Epithelial cell of esophagus (primary cell): ENCODE data around the gene SKI.
A peak's percentile ranks its signal among the peaks of the same experiment; 100 is the strongest.

Experiments
- DNase-seq: peaks from one replicate; pipeline ENCODE4 v3.0.0; 2010; ENCODE audit warnings: low read depth
- H3K4me3 ChIP-seq: 2 replicates; pipeline ENCODE4 v1.5.1; 2011; ENCODE audit warnings: mild to moderate bottlenecking, low read length, control low read depth
- TF ChIP-seq, protein P1 (sequence below): IDR thresholded peaks from 2 replicates; pipeline ENCODE4 v1.5.1; 2011; ENCODE audit warnings: low read depth, mild to moderate bottlenecking, low read length, control low read depth, inconsistent platforms; ENCODE audit not compliant: insufficient read depth; ENCODE audit errors: missing control alignments

SKI gene

DNA sequence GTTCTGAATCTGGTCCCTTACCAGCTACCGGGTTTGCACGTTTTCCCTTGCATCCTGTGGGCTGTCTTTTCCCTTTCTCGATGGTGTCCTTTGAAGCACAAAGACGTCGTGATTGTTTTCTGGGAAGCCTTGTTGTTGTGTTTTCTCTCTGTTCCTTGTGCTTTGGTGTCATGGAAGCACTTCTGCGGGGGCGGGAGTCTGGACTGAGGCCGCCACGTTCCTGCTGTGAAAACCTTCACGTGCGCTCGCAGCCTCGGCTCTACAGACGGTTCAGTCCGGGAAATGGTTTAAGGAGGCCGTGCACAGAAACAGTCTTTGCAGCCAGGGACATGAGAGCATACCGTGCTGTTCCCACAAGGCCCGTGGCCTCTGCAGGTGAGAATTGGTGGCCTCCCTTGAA is 68.5 kb downstream of the SKI start:
- TF ChIP-seq, protein P1, sequence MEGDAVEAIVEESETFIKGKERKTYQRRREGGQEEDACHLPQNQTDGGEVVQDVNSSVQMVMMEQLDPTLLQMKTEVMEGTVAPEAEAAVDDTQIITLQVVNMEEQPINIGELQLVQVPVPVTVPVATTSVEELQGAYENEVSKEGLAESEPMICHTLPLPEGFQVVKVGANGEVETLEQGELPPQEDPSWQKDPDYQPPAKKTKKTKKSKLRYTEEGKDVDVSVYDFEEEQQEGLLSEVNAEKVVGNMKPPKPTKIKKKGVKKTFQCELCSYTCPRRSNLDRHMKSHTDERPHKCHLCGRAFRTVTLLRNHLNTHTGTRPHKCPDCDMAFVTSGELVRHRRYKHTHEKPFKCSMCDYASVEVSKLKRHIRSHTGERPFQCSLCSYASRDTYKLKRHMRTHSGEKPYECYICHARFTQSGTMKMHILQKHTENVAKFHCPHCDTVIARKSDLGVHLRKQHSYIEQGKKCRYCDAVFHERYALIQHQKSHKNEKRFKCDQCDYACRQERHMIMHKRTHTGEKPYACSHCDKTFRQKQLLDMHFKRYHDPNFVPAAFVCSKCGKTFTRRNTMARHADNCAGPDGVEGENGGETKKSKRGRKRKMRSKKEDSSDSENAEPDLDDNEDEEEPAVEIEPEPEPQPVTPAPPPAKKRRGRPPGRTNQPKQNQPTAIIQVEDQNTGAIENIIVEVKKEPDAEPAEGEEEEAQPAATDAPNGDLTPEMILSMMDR = no peak
- no peak overlapping the region for H3K4me3 ChIP-seq
- no peak for DNase-seq

DNA sequence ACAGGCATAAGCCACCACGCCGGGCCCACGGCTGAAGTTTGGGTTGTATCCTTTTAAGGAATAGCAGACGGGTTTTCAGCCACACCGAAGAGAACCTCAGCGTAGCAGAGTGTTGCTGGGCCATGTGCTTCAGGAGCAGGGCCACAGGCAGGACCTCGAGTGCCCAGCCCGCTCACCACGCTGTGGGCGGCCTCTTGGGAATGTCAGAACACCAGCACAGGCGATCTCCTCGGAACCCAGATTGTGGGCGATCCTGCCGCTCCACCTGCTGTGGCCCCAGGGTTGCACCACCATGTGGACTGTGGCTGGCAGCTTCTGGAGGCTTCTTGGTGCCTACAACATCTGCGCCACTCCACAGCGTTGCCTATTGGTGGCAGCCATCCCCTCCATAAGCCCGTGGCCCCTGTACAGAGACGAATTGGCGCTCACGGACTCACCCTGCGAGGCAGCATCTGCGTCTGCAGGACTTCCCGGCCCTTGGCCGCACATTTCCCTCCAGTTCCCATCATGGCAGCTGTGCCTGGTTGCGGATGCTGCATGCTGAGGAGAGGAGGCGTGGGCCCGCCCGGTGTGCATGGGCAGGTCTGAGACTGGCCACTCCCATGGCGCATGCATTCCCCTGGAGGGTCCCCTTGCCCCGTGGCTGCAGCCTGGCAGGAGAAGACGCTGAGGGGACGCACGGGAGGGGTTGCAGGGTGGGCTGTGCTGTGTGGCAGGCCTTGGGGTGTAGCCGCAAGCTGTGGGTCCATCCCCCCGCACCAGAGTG is 69.3 kb downstream of the SKI start:
- DNase-seq = no peak
- TF ChIP-seq, protein P1 = no peak
- H3K4me3 ChIP-seq = no peak overlapping the region

DNA sequence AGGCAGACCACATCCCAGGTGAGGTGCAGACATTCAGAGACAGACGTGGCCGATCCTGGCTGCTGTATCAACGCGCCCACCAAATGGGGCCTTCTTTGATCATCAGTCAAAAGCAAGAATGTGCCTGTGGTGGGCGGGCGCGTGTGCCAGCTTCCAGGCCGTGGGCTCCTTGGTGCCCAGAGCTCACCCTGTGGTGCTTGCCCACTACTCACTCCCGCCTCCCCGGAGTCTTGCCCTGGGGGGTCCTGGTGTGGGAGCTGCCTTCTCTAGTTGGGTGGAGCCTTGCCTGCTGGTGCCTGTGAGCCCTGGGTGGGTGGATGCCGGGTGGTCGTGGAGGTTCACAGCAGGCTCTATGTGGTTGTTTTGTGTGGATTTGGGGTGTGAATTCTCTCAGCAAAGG is 70.6 kb downstream of the SKI start:
- H3K4me3 ChIP-seq = no peak overlapping the region
- TF ChIP-seq, protein P1 = no peak
- no peak for DNase-seq

DNA sequence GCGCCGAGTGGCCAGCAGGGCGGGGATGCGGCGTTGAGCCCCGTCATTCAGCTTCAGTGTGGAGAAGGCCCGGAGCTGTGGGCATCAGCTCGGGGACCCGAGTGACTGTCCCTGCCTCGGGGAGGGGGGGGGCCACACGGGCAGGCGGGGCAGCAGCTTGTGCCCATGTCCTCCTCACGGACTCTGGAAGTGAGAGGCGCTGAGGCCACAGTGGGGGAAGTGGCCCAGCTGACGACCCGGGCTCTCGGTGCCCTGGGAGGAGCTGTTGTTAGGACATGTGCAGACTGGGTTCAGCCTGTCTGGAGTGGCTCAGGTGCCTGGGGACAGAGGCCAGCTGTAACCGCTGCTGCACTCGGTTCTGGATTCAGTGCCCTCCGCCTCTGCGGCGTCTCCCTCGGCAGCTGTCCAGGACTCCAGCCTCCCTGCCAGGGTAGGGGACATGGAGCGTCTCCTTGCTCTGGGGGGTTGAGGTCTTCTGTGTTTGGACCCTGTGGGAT is 71.1 kb downstream of the SKI start:
- TF ChIP-seq, protein P1 = no peak
- DNase-seq = peak; percentile 44
- H3K4me3 ChIP-seq = no peak overlapping the region

DNA sequence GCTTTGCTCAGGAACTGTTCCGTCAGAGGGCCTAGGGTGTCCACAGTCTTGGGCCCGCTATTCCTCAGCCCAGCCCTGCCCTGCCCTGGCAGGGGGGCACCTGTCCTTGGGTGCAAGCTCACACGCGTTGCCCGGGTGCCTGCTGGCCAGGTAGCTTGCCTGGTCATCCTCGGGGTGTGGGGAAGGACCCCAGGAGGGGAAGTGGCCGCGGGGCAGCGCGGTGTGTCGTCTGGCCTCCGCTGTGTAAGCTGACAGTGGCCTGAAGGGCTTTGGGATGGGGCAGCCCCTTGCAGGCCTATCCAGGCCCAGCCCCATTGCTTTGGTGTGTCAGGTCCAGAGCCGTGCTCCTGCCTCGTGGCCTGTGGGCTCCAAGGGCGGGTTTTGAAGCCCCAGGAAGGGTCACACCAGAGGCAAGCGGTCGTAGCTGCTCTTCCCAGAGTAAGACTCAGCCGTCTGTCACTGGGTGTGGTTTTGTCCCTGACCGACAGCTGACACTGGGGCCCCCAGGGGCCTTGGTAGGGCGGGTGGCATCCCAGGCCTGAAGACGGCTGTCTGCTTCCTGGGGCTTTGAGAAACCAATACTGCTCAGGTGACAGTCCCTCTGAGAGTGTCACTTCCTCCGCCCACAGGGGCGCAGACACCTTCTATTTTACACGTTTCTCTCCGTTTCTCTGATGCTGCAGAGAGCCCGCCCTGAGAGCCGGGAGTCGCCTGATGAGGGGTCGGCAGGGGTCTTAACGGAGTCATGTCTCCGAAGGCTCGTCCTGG is 72.1 kb downstream of the SKI start:
- DNase-seq = no peak
- TF ChIP-seq, protein P1 = no peak
- H3K4me3 ChIP-seq = no peak overlapping the region

DNA sequence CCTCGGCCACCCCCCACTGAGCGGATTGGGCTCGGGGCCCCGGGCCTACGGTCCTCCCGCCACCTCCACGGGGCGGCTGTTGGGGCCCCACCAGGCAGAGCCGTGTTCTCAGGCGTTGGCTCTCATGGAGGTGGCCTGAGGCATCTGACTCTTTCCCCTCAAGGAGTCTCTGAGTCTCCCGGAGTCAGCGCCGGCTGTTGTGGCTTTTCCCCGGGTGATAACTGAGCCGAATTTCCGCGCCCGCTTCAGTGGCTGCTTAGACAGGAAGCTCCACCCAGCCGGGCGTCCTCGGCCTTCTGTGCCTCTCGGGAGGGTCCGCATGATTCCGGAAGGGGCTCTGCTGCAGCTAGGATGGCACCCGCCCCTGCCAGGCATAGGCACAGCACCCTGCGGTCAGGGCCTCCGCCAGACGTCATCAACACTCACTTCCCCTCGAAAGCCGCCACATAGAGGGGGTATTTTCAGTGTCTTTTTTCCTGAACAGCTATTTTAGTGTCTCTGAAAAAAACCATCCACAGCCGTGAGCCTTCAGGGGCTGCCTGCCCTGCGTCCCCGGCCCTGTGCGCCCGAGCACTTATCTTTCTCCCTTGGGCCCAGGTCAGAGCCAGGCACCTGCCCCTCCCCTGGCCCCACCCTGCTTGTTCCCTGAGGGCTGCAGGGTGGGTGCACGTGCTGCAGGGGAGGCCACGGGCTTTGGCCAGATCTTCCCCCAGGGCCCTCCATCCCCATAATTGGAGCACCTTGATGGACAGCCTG is 72.9 kb downstream of the SKI start:
- no peak overlapping the region for H3K4me3 ChIP-seq
- TF ChIP-seq, protein P1 = no peak
- DNase-seq = no peak
